HepG2 (cell line): ENCODE results near the gene ADAMTSL4. TPM values are rescaled to one million over a fixed set of nuclear protein-coding genes. Genes with fewer than 3 reads are reported as not detected.

Experiments
- ERF ChIP-seq: IDR thresholded peaks from 2 replicates; pipeline ENCODE4 v1.6.1; 2018; ENCODE audit warnings: missing biosample characterization, missing genetic modification reagents
- FOXK1 ChIP-seq: sonication (generic); formaldehyde crosslinking; IDR thresholded peaks from 2 replicates; pipeline ENCODE4 v1.4.0; 2020; ENCODE audit warnings: low read depth, missing genetic modification reagents, borderline replicate concordance
- FOXM1 ChIP-seq: sonication (generic); formaldehyde crosslinking; IDR thresholded peaks from 2 replicates; pipeline ENCODE4 v1.5.0; 2020; ENCODE audit warnings: missing genetic modification reagents
- HDAC2 ChIP-seq: sonication (generic); formaldehyde crosslinking; IDR thresholded peaks from 2 replicates; pipeline ENCODE4 v1.4.0; 2020; ENCODE audit warnings: missing genetic modification reagents
- HOXA5 ChIP-seq: sonication (generic); formaldehyde crosslinking; IDR thresholded peaks from 2 replicates; pipeline ENCODE4 v1.4.0; 2020; ENCODE audit warnings: missing genetic modification reagents
- KAT7 ChIP-seq: IDR thresholded peaks from 2 replicates; pipeline ENCODE4 v1.6.1; 2018; ENCODE audit warnings: borderline replicate concordance, missing compliant biosample characterization
- PHF5A ChIP-seq: IDR thresholded peaks from one replicate; pipeline ENCODE4 v1.6.1; 2018; ENCODE audit warnings: low read depth, missing genetic modification reagents; ENCODE audit not compliant: unreplicated experiment
- PPARG ChIP-seq: conservative IDR thresholded peaks from 2 replicates; pipeline ENCODE4 v1.6.1; 2016; ENCODE audit warnings: missing biosample characterization, missing genetic modification reagents
- TBL1XR1 ChIP-seq: fragments of 150-350 bp; IDR thresholded peaks from 2 replicates; pipeline ENCODE4 v1.6.1; 2014; ENCODE audit warnings: borderline replicate concordance, low read length; ENCODE audit not compliant: partially characterized antibody
- ZFX ChIP-seq: sonication (generic); formaldehyde crosslinking; IDR thresholded peaks from 2 replicates; pipeline ENCODE4 v1.4.0; 2020; ENCODE audit warnings: mild to moderate bottlenecking, low read depth, missing genetic modification reagents, moderate library complexity
- ZNF234 ChIP-seq: sonication (generic); formaldehyde crosslinking; conservative IDR thresholded peaks from 2 replicates; pipeline ENCODE4 v1.5.1; 2020; ENCODE audit warnings: mild to moderate bottlenecking, missing genetic modification reagents
- ZNF562 ChIP-seq: sonication (generic); formaldehyde crosslinking; IDR thresholded peaks from 2 replicates; pipeline ENCODE4 v1.8.0; 2022; ENCODE audit warnings: missing genetic modification reagents, borderline replicate concordance
- ZNF720 ChIP-seq: sonication (generic); formaldehyde crosslinking; IDR thresholded peaks from 2 replicates; pipeline ENCODE4 v1.4.0; 2020; ENCODE audit warnings: missing genetic modification reagents
- ZNF781 ChIP-seq: sonication (generic); formaldehyde crosslinking; IDR thresholded peaks from 2 replicates; pipeline ENCODE4 v1.5.1; 2020; ENCODE audit warnings: borderline replicate concordance, mild to moderate bottlenecking, missing genetic modification reagents; ENCODE audit errors: not compliant biosample characterization
- ZNF790 ChIP-seq: sonication (generic); formaldehyde crosslinking; IDR thresholded peaks from 2 replicates; pipeline ENCODE4 v1.8.0; 2022; ENCODE audit warnings: missing genetic modification reagents, mild to moderate bottlenecking, borderline replicate concordance
- ZSCAN25 ChIP-seq: sonication (generic); formaldehyde crosslinking; IDR thresholded peaks from 2 replicates; pipeline ENCODE4 v1.8.0; 2022; ENCODE audit warnings: mild to moderate bottlenecking, missing genetic modification reagents
- polyA plus RNA-seq, 8 experiments: library from polyadenylated mRNA; depleted of rRNA in 3 of 8; stranded (reverse) in 7 of 8; unstranded in 1 of 8; fragments of >200 nt; fragmentation: Illumina TruSeq in 4 of 8; extraction: Trizol in 4 of 8; gene quantifications; 2 replicates each; pipeline versions ENCODE4 v1.2.1 to v1.2.3, GENCODE V29; 2011 to 2016; ENCODE audit warnings: low read depth in 4 of 8, missing spikeins in 1 of 8, mixed read lengths in 1 of 8; ENCODE audit not compliant: insufficient read depth in 1 of 8
- total RNA-seq, 5 experiments: library from RNA; depleted of rRNA; stranded (reverse); fragments of >200 nt; fragmentation: Illumina TruSeq; extraction: Trizol; gene quantifications; 2 replicates each; pipeline ENCODE4 v1.2.3, GENCODE V29; 2016; ENCODE audit warnings: low read depth in 1 of 5
- TF ChIP-seq, protein P1 (sequence below): sonication (generic); formaldehyde crosslinking; IDR thresholded peaks from 2 replicates; pipeline ENCODE4 v1.5.1; 2020; ENCODE audit warnings: mild to moderate bottlenecking, missing genetic modification reagents, moderate library complexity
- TF ChIP-seq, protein P2 (sequence below): sonication (generic); formaldehyde crosslinking; IDR thresholded peaks from 2 replicates; pipeline ENCODE4 v1.4.0; 2020; ENCODE audit warnings: mild to moderate bottlenecking, missing genetic modification reagents
- TF ChIP-seq, protein P3 (sequence below): sonication (generic); formaldehyde crosslinking; IDR thresholded peaks from 2 replicates; pipeline ENCODE4 v1.8.0; 2022; ENCODE audit warnings: missing genetic modification reagents, mild to moderate bottlenecking, inconsistent platforms, borderline replicate concordance

The ADAMTSL4 gene
- total and polyA plus RNA-seq, 2 of the 13 experiments (the other 11 are each of a cell fraction or from before 2014, with no cell fraction given) = 3.9 to 16.4 TPM

DNA sequence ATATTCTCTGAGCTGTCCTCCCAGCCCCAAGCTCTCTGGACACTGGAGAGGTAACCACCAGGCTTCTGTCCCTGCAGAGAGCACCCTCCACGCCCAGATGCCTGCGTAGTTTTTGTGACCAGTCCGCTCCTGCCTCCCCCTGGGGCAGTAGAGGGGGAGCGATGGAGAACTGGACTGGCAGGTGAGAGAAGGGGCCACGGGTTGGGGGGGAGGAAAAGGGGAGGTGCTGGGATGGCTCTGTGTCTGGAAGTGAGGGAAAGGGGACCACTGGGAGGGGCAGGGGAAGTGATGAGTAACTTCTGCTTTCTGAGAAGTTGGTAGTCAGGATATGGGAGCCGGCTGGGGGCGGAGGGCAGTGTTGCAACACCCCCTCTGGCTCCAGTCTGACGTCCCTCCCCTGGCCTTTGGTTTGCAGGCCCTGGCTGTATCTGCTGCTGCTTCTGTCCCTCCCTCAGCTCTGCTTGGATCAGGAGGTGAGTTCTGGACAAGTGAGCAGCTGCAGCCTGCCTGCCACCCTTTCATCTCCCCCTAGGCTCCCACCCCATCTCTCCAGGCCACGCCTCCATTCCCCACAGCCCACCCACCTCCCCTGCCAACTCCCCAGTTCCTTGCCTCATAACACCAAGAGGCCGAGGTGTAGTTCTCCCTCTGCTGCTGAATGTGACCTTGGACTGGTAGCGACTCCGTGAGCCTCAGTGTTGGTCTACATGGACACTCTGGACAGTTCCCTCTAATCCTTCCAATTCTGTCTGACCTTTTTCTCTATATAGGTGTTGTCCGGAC, 3.1 kb downstream of the ADAMTSL4 start (continued):
- TF ChIP-seq, protein P1, sequence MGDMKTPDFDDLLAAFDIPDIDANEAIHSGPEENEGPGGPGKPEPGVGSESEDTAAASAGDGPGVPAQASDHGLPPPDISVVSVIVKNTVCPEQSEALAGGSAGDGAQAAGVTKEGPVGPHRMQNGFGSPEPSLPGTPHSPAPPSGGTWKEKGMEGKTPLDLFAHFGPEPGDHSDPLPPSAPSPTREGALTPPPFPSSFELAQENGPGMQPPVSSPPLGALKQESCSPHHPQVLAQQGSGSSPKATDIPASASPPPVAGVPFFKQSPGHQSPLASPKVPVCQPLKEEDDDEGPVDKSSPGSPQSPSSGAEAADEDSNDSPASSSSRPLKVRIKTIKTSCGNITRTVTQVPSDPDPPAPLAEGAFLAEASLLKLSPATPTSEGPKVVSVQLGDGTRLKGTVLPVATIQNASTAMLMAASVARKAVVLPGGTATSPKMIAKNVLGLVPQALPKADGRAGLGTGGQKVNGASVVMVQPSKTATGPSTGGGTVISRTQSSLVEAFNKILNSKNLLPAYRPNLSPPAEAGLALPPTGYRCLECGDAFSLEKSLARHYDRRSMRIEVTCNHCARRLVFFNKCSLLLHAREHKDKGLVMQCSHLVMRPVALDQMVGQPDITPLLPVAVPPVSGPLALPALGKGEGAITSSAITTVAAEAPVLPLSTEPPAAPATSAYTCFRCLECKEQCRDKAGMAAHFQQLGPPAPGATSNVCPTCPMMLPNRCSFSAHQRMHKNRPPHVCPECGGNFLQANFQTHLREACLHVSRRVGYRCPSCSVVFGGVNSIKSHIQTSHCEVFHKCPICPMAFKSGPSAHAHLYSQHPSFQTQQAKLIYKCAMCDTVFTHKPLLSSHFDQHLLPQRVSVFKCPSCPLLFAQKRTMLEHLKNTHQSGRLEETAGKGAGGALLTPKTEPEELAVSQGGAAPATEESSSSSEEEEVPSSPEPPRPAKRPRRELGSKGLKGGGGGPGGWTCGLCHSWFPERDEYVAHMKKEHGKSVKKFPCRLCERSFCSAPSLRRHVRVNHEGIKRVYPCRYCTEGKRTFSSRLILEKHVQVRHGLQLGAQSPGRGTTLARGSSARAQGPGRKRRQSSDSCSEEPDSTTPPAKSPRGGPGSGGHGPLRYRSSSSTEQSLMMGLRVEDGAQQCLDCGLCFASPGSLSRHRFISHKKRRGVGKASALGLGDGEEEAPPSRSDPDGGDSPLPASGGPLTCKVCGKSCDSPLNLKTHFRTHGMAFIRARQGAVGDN (CRISPR knock-in tag) = peak; percentile 88
- TF ChIP-seq ZNF234 (no peak), FOXM1 (no peak), TBL1XR1 (no peak), PHF5A (CRISPR knock-in tag) (no peak), ERF (CRISPR knock-in tag) (peak; percentile 55; the same call in 1 of the 2 replicates), ZNF720 (no peak), ZSCAN25 (CRISPR knock-in tag) (0 out of 2 replicates have a peak, but pooled peaks have one; percentile 22), ZNF790 (CRISPR knock-in tag) (no peak), FOXK1 (CRISPR knock-in tag) (no peak), ZNF781 (CRISPR knock-in tag) (no peak), PPARG (CRISPR knock-in tag) (peak; percentile 79), HDAC2 (CRISPR knock-in tag) (peak; percentile 77), ZNF562 (CRISPR knock-in tag) (no peak), KAT7 (CRISPR knock-in tag) (peak; percentile 54; the same call in 1 of the 2 replicates), ZFX (CRISPR knock-in tag) (peak; percentile 78), HOXA5 (CRISPR knock-in tag) (no peak)
- TF ChIP-seq, protein P2, sequence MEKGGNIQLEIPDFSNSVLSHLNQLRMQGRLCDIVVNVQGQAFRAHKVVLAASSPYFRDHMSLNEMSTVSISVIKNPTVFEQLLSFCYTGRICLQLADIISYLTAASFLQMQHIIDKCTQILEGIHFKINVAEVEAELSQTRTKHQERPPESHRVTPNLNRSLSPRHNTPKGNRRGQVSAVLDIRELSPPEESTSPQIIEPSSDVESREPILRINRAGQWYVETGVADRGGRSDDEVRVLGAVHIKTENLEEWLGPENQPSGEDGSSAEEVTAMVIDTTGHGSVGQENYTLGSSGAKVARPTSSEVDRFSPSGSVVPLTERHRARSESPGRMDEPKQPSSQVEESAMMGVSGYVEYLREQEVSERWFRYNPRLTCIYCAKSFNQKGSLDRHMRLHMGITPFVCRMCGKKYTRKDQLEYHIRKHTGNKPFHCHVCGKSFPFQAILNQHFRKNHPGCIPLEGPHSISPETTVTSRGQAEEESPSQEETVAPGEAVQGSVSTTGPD = no peak
- TF ChIP-seq, protein P3, sequence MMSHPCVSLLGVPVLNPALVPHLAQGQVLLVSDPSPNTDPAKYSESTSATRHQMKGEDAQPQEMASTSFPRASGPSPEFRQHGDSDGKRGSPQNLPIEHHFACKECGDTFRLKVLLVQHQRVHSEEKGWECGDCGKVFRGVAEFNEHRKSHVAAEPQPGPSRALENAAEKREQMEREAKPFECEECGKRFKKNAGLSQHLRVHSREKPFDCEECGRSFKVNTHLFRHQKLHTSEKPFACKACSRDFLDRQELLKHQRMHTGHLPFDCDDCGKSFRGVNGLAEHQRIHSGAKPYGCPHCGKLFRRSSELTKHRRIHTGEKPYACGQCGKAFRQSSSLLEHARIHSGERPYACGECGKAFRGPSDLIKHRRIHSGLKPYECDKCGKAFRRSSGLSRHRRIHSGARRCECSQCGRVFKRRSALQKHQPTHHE (CRISPR knock-in tag) = no peak
